Kidney capillary endothelial cell (primary cell): ENCODE measurements around the gene NAALAD2.
"Not testable (repeated sequence)": the region's sequence is repeated elsewhere in the genome, so short reads cannot be mapped to it uniquely, and the experiment has no call there.

Experiments used
- DNase-seq: peaks from one replicate; pipeline ENCODE4 v3.0.0-alpha.2; 2018; ENCODE audit warnings: low spot score

Gene NAALAD2

GRCh38 chr11:90192869-90193582 lies 58.6 kb downstream of the NAALAD2 start:
- no peak for DNase-seq

DNA sequence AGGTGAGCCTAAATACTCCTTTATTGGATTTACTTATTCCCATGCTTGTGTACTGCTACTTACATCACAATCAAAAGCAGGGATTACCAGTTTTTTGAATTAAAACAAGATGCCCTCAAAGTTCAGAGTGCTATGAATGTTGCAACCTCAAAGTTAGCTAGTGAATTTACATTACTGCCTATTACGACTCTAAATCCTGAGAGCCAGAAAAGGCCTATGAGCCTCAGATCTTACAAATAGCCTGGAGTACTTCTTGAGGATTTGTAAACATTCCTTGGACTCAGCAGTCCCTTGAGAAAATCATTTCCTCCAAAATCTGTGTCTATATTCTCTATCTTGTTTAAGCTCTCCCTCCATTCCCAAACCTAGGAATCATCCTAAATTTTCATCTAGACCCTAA lies 62.9 kb downstream of the NAALAD2 start:
- DNase-seq, result no peak

DNA sequence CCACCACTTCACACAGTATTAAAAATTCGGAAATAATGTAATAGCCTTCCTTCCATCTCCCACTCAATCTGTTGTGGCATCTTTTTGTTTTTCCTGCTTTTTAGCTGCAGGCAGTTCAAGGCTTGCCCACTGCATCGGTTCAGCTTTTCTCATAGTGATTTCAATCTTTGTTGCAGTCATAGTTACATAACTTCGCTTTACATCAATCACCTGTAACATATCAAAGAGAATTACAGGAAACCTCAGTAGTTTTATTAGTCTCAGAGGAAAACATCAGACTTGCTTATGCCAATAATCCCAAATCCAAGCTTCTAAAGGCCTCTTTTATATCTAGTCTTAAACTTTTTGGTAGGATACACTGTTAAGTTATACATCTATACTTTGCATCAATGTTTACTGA lies 67.9 kb downstream of the NAALAD2 start:
- DNase-seq, result no peak

DNA sequence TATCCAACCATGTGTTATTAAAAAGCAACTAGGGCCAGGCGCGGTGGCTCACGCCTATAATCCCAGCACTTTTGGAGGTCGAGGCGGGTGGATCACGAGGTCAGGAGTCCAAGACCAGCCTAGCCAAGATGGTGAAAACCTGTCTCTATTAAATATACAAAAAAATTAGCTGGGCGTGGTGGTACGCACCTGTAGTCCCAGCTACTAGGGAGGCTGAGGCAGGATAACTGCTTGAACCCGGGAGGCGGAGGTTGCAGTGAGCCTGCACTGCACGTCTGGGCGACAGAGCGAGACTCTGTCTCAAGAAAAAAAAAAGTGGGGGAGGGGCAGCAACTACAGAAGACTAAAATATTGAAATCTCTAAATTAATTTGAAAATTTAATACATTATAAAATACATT lies 69.9 kb downstream of the NAALAD2 start:
- no peak for DNase-seq

DNA sequence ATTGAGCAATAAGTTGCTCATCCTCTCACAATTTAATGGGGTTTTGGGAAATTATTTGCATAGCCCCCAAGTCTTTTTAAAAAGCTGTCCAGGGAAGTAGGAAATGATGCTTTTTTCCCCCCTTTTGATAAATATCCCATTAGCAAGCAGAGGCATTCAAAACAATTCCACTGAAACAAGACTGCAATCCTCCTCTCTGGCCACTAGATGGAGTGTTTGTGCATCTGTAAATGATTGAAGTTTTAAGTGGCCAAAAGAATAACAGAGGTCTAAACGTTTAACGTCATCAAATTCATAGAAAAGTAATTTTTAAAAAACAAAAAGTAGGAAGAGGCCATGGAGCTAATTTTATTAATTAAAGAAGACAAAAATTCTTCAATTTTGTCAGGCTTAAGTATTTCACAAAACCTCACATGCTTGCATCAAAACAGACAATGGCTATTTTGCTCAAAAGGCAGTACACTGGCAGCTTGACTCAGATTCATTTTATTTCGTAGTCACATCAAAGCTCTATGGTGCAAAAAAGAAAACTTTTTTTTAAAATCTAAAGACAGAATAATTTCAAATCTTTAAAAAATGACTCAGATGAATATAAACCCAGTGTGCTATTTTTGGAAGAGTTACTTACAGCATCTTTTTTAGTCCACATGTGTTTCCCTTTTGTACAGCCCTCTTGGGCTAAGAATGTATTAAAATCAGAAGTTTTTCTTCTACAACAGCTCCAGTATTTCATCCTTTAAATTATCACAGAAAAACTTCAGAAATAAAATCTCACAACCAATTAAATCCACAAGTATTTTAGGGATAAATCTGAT lies 70.6 kb downstream of the NAALAD2 start:
- DNase-seq, result peak; percentile 51

DNA sequence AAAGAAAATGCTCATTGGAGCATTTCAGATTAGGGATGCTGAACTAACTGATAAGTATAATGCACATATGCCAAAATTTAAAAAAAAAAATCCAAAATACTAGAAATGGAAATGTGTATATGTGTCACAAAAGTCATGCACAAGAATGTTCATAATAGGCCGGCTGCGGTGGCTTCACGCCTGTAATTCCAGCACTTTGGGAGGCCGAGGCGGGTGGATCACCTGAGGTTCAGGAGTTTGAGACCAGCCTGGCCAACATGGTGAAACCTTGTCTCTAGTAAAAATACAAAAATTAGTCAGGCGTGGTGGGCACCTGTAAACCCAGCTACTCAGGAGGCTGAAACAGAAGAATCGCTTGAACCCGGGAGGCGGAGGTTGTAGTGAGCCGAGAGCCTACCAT lies 73.5 kb downstream of the NAALAD2 start:
- not testable (repeated sequence) for DNase-seq

DNA sequence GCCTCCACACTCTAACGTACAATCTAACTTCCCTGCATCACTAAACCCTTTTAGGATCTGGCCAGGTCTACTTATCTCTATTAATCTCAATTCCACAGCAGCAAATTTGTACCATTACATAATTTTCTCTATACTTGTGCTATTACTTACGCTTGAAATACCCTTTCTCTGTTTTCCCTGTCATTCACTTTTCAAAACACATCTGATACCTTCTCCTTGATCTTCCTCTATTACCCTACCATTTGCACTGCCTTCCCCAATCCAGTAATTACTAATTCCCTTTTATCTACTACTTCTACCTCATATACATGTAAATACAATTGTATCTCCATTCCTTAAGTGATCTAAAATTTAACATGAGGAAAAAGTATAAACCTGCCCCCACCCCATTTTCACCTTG lies 74.4 kb downstream of the NAALAD2 start:
- DNase-seq, result no peak

GRCh38 chr11:90213322-90213721 lies 78.9 kb downstream of the NAALAD2 start:
- DNase-seq, result no peak

- no peak for DNase-seq
These were observed 82.1 kb downstream of the NAALAD2 start for GRCh38 chr11:90216611-90217010.

- DNase-seq, result no peak
These were observed 84.1 kb downstream of the NAALAD2 start for GRCh38 chr11:90218606-90219005.

DNA sequence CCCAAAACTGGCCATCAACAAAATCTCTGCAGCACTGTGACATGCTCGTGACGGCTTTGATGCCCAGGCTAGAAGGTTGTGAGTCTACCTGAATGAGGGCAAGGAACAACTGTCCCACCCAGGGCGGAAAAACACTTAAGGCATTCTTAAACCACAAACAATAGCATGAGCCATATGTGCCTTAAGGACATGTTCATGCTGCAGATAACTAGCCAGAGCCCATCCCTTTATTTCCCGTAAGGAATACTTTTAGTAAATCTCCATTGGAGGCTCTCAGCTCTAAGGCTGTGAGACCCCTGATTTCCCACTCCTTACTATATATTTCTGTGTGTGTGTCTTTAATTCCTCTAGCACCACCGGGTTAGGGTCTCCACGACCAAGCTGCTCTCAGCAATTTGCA lies 85.0 kb downstream of the NAALAD2 start:
- DNase-seq, result no peak

DNA sequence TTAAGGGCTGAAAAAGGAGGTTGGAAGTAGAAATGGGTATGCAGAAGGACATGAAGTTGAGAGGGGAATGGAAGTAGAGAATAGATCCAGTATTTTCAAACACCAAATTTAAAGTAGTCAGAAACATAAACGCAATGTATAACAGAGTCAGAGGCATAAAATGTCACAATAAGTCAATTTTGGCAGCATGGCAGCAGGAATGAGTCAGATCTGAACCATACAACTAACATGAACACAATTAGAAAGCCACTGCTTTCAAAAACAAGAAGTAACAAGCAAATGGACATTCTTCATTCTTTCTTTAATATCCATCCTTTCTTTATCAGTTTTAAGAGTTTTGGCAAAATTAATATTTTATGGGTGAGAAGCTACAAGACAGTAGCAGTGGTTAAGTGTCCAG lies 85.9 kb downstream of the NAALAD2 start:
- DNase-seq, result peak; percentile 18

DNA sequence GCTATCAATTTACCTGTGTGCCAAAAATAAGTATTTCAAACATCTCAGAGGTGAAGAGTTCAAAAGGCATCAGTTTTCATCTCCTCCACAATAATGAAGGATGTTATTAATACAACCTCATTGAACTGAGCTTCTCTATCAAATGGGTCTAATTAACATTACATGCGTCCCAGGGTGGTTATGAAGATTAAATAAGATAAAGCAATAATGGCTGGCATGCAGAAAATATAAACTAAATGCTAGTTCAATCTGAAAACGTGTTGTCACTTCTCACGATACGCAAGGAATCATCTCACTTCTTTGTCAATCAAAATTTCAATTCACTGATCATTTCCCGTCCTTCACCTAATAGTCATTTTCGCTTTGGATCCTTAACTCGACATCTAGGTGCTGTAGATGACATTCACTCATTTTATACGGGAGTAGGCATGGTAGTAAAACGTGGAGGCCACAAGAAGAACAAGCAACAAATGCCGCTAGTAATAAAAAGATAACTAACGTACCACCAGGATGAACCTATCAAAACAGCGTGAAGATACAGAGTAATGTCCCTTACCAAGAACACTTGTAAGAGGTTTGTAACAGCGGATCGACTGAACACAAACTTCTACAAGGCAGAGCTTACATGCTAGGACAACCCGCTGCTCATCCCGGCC lies 87.5 kb downstream of the NAALAD2 start:
- DNase-seq, result no peak

- peak; percentile 87 for DNase-seq
These were observed 88.2 kb downstream of the NAALAD2 start, which contains the start of gene CHORDC1 for GRCh38 chr11:90222459-90223247. Gene CHORDC1, minus strand, starts transcription at chr11:90223049. Its CDS starts 95 bp downstream, at chr11:90222954.

- DNase-seq, result no peak
These were observed 88.8 kb downstream of the NAALAD2 start for GRCh38 chr11:90223248-90223585.

DNA sequence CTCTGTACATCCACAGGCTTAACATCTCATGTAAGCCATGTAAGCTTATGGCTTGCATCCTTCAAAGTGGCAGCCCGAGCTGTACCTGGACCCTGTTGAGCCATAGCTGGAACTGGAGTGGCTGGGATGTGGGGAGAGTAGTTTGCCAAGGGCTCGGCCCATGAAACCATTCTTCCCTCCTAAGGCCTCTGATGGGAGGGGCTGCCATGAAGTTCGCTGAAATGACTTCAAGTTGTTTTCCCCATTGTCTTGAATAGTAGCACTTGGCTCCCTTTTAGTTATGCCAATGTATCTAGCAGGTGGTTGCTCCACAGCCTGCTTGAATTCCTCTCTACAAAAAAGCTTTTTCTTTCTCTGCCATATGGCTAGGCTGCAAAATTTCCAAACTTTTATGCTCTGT lies 93.6 kb downstream of the NAALAD2 start:
- no peak for DNase-seq

DNA sequence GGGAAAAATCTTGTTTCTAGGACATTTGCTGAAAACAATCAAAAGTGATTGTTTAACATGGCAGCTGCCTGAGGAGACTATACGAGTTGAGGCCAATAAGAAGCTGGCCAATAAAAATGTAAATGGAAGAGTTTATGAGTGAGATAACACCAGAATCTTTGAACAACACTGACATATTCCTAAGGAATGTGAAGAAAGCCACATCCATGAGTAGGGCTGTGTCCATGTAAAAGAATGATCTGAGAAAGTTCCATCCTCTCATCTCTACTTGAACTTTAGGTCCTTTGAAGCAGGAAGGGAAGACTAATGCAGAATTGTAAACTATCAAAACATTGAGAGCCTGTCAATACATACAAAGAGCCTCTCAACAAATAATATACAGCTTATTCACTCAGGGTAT lies 95.3 kb downstream of the NAALAD2 start:
- DNase-seq, result no peak

DNA sequence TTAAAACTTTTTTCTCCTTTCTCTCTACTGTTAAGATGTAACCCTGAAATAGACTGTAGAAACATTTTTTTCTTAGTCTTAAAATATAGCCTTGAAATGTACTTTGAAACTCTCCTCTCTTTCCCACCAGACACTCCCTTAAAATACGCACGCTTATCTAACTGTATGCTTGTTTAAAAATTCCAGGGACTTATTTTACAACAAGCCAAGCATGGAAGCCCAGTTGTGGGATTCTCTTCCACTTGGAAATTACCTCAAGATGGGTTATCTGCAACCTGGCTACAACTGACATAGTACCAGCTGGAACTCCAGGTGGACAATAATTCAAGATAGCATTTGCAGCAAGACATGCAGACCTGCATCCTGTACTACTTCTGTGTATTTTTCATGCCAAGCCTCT lies 100.5 kb downstream of the NAALAD2 start:
- no peak for DNase-seq

GRCh38 chr11:90235526-90235925 lies 101.1 kb downstream of the NAALAD2 start:
- DNase-seq, result no peak

DNA sequence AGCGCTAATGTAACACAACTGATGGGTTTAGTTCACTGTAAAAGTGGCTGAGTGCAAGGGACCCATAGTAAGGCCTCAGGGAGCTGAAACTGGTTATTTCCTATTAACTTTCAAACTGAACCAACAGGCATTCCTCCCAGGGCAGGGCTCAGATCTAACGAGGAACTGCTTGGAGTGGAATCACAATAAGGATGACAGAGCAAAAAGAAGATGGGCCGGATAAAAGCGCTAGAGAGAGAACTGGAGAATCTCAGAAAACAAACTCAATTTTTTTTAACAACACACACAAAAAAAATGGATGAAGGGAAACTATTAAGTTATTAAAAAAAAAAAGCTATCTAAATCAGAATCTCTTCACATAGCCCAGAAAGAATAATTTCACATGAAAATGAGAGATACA lies 102.5 kb downstream of the NAALAD2 start:
- DNase-seq, result no peak

GRCh38 chr11:90239967-90240636 lies 105.6 kb downstream of the NAALAD2 start:
- not testable (repeated sequence) for DNase-seq

GRCh38 chr11:90241414-90241813 lies 107.0 kb downstream of the NAALAD2 start:
- no peak for DNase-seq
